Fibroblast of skin of scalp (primary cell): ENCODE data around the gene BPIFA2. TPM values are rescaled to one million over a fixed set of nuclear protein-coding genes. Genes with fewer than 3 reads are reported as not detected.
"Not testable (repeated sequence)": the region's sequence is repeated elsewhere in the genome, so short reads cannot be mapped to it uniquely, and the experiment has no call there.

Source experiments
- DNase-seq: peaks from one replicate; pipeline ENCODE4 v3.0.0-alpha.2; 2013
- polyA plus RNA-seq, 2 experiments: library from polyadenylated mRNA; unstranded; fragments of 120-200 nt; gene quantifications; one replicate each; pipeline ENCODE4 v1.2.1, GENCODE V29; 2013; ENCODE audit not compliant: insufficient read length in 2 of 2

Gene BPIFA2, protein sequence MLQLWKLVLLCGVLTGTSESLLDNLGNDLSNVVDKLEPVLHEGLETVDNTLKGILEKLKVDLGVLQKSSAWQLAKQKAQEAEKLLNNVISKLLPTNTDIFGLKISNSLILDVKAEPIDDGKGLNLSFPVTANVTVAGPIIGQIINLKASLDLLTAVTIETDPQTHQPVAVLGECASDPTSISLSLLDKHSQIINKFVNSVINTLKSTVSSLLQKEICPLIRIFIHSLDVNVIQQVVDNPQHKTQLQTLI
- polyA plus RNA-seq (2013, experiment 1 of 2; ENCODE audit: insufficient read length) = not detected
- polyA plus RNA-seq (2013, experiment 2 of 2; ENCODE audit: insufficient read length) = not detected

- DNase-seq = no peak
These were observed at the start of gene BPIFA2 for GRCh38 chr20:33167859-33168258. TSS of gene BPIFA2 (plus strand) at chr20:33168159. CDS start at chr20:33169146, 987 bp downstream.

- no peak for DNase-seq
These were observed 47.9 kb upstream of the BPIFA2 start for GRCh38 chr20:33119725-33120720.

- DNase-seq = no peak
These were observed 47.0 kb upstream of the BPIFA2 start for GRCh38 chr20:33120934-33121333.

DNA sequence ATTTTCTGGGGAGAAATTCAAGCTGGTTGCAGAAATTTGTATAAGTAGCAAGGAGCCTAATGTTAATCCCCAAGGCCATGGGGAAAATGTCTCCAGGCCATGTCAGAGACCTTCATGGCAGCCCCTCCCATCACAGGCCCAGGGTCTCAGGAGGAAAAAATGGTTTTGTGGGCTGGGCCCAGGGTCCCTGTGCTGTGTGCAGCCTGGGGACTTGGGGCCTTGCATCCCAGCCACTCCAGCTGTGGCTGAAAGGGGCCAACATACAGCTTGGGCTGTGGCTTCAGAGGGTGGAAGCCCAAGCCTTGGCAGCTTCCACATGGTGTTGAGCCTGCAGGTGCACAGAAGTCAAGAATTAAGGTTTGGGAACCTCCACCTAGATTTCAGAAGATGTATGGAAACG is 45.7 kb upstream of the BPIFA2 start:
- not testable (repeated sequence) for DNase-seq

DNA sequence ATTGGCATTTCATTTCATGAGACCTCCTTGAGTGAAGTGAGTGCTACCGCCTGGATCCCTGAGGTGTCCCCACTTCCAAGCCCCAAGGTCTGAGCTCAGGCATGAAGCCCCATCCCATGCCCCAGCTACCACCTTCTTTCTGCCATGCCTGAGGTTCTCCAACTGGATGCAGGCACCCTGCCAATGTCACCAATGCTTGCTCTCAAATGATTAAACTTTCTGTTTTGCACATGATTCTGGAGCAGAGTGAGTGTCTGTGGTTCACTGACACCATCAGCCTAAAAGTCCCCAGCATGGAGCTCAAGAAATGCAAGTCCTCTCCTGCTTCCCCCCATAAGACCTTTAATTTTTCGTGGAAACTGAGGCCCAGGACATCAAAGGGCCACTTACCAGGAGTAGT is 43.7 kb upstream of the BPIFA2 start:
- no peak for DNase-seq

DNA sequence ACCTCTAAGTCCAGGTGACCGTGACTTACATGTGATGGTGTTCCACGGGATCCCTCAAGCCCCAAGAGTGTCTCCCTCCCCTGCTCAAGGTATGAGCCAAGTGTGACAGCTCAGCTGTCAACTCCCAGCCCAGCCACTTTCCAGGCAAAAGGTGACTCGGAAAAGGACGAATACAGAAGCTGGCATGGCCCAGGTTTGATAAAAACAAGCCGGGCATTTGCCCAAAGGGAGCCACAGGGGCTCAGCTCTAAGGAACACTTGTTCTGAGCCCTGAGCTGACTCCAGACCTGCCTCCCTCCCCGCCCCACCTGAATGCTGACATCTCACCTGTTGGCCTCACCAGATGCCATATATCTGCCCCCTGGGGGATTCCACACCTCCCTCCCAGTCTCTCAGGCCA is 43.0 kb upstream of the BPIFA2 start:
- no peak for DNase-seq

DNA sequence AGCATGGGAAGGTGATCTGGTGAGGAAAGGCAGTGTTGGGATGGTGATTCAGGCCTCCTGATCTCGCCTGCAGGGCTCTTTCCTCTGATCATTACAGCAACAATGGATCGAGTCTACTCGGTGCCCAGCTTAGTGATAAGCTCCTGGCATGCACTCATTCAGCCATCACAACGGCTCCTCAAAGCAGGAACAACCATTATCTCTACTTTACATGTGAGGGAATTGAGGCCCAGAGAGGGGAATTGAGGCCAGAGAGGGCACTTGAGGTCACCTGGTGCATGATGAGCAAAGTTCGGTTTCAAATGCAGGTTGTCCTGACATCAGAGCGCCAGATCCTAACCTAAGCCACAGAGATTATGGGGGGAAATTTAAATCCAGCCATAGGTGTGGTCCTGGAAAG is 42.0 kb upstream of the BPIFA2 start:
- no peak for DNase-seq

DNA sequence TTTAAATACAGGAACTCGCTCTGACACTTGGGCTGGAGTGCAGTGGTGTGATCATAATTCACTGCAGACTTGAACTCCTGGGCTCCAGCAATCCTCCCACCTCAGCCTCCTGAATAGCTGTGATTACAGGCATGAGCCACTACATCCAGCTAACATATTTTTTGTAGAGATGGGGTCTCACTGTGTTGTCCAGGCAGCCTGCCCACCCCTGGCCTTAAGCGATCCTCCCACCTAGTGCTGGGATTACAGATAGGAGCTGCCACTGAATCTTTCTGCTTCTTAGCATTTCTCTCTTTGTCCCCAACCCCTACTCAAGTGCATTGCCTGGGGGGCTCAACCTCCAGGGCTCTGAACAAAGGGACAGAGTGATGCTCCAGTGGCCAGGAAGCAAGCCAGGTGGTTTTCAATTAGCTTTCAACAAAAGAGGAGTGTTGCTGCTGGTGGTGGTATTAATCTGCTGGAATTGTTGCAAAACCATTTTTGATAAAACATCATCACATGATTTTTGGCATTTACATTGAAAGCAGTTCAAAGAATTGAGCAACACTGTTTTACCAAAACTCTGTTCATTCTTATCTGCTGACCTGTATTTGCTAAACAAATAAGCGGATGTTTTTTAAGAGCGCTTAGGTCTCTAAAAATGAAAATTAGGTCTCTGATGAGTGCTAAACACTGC is 40.4 kb upstream of the BPIFA2 start:
- DNase-seq = no peak

- peak; percentile 81 for DNase-seq
These were observed 37.3 kb upstream of the BPIFA2 start for GRCh38 chr20:33130568-33131061.

- DNase-seq = no peak
These were observed 35.9 kb upstream of the BPIFA2 start for GRCh38 chr20:33131949-33132473.

DNA sequence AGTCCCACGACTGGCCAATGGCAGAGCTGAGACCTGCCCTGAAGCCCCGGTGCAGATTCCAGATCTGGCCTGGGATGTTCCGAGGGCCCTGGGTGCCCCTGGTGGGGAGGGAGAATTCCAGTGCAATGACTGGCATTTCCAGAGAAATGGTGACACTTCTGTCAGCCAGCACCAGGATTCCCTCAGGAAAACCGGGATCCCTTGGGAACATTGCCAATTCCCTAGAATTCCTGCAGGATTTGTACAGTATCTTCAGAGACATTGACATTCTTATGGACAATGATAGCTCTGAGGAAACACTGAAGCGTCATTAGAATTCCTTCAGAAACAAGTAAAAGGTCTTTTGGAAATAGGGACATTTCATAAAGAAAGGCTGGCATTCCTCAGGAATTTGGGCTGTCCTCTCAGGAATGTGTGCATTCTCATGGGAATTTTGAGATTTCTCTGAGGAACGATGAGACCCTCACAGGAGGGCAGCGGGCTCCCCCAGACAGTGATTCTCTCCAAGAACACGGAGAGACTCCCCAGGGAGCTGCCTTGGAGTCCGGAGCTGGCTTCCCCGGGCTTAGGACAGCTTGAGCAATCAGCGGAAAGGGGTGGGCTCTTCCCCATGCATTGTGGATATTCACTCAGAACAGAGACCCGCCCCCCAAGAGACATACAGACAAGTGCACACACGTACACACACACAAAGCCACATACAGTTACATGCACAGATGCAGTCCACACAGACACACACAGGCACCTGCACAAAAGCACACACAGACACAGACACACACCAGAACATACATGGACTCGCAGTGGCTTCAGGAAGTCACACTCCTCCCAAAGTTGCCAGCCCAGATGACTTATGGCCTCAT is 35.2 kb upstream of the BPIFA2 start:
- DNase-seq = peak; percentile 66

DNA sequence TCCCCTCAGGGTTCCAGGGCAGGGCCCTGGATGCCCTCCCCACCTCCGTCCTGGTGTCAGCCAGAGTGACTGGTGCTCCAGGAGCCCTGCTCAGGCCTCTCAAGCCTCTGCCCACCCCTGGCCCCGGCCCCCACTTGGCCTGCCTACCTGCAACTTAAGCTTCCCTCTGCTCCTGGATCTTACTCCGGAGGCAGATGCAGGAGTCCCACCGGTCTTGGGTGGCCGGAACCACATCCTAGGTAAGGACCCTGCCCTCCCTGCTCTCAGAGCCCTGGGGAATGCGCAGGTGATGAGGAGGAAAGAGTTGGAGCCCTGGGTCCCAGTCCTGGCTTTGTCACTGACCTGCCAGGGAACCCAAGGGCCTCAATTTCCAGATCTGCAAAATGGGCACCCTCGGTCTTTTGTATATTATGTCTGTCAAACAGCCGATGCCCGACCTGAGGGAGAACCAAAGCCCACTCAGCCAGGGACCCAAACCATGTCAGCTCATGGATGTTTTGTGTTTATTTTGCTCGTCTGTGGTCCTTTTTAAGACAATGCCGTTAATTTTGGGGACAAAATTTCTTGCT is 34.5 kb upstream of the BPIFA2 start:
- DNase-seq = no peak

DNA sequence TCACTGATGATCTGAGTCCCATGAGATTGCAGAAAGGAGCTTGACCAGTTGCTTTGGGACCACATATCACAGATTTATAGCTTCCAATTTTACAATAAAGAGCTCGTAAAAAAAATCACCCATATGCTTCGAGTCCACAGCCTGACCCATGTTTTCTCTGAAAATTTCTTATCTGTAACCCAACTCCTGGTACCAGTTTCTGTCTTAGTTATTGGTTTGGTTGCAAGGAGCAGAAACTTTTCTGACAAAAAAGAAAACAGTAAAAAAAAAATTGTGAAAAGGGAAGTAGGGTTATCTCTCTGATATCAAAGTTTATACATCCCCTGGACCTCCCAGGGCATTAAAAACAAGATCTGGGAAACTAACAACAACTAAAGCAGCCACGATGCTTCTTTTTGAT is 30.8 kb upstream of the BPIFA2 start:
- DNase-seq = no peak

- no peak for DNase-seq
These were observed 28.5 kb upstream of the BPIFA2 start for GRCh38 chr20:33139467-33139866.

DNA sequence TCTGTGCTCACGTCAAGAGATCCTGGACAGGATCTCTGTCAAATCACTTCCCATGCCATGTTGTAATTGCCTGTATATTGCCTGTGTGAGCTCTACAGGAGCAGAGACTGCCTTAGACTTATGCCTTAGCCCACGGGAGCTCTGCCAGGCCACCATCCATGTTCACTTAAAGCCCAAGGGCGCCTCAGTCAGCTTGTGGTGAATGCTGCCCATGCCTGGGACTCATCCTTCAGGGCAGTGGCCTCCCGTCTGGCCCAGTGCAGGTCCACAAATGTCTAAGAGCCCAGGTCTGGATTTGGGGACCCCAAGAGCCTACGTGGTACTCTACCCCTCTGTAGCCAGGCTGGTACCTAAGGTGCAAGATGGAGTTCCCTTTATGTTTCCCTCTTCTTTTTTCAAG is 22.4 kb upstream of the BPIFA2 start:
- DNase-seq = no peak

DNA sequence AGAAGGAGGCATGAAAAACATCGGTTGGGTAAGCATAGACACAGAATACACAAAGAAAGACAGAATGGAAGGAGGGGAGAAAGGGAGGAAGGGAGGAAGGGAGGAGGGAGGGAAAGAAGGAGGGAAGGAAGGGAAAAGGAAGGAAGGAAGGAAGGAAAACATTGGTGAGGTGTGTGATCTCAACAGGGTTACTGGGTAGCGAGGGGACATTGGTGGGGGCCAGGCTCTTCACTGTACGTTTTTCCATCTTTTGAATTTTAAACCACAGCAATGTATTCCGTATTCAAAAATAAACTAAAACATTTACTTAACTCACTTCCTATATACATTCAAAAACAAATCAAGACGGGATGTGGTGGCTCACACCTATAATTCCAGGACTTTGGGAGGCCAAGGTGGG is 20.7 kb upstream of the BPIFA2 start:
- no peak for DNase-seq

GRCh38 chr20:33148040-33148439 is 19.9 kb upstream of the BPIFA2 start:
- no peak for DNase-seq

GRCh38 chr20:33154252-33154651 is 13.7 kb upstream of the BPIFA2 start:
- DNase-seq = no peak

GRCh38 chr20:33158637-33159385 is 9.1 kb upstream of the BPIFA2 start:
- DNase-seq = no peak

DNA sequence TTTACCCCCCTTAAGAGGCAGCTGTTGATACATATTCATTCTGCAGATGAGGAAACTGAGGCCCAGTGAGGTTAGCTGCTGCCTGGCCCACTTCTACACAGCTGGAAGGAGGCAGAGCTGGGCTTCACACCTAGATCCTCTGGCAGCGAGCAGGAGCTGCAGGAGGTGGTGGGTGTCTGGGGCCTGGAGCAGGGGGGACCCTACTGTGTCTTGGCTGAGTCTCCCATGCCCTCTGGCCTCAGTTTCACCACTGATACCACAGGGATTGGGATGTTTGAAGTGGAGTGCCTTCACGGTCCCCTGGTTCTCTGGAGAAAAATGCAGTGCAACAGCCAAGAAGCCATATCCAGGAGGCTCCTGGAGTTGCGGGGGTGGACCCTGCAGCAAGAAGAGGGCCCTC is 8.2 kb upstream of the BPIFA2 start:
- DNase-seq = no peak
